ENCODE measurements around the gene CSNK1A1.

CSNK1A1 gene

DNA sequence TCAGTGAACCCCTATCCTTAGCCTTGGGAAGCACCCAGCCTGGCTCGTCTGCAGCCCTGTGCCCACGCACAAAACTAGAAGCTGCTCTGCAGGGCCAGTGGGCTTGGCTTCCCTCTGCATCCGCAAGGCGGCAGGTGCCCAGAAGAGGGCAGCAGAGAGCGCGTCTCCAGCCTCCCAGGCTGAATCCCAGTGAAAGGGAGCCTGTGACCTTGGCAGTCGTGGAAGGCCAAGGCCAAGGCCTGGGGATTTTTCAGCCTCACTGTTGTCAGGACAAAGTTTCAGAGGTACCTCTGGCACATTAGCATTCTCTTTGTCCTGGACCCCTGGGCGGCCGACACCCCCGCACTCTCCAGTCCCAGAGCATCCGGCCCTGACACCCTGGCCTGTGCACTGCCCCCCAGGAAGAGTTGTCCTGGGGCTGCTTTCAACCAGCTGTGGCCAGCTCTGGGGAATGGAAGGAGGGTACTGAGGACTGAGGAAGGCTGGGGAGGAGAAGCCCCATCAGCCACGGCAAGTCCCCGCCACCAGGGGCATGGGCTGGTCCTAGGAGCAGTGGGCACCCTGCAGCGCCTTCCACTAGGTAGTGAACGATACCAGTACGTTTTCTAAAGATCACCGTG lies 108.6 kb downstream of the CSNK1A1 start:
- TF ChIP-seq, protein P1, sequence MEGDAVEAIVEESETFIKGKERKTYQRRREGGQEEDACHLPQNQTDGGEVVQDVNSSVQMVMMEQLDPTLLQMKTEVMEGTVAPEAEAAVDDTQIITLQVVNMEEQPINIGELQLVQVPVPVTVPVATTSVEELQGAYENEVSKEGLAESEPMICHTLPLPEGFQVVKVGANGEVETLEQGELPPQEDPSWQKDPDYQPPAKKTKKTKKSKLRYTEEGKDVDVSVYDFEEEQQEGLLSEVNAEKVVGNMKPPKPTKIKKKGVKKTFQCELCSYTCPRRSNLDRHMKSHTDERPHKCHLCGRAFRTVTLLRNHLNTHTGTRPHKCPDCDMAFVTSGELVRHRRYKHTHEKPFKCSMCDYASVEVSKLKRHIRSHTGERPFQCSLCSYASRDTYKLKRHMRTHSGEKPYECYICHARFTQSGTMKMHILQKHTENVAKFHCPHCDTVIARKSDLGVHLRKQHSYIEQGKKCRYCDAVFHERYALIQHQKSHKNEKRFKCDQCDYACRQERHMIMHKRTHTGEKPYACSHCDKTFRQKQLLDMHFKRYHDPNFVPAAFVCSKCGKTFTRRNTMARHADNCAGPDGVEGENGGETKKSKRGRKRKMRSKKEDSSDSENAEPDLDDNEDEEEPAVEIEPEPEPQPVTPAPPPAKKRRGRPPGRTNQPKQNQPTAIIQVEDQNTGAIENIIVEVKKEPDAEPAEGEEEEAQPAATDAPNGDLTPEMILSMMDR (conservative IDR thresholded peaks at IDR 0.05; ENCODE audit: control insufficient read depth, insufficient read depth, low read depth, low read length), result peak; percentile 94
- H3K4me3 ChIP-seq (ENCODE audit: control insufficient read depth, low read depth, low read length), result no peak overlapping the region
- DNase-seq (ENCODE audit: low read depth), result peak; percentile 76

All from fibroblast of mammary gland (primary cell).